Osteoblast (primary cell): ENCODE measurements around the gene COL4A2. TPM values are rescaled to one million over a fixed set of nuclear protein-coding genes. Genes with fewer than 3 reads are reported as not detected.

Source experiments
- DNase-seq: peaks from one replicate; pipeline ENCODE4 v3.0.0; 2011; ENCODE audit warnings: low spot score, mixed read lengths; ENCODE audit not compliant: insufficient read length; ENCODE audit errors: missing footprints
- H2AFZ ChIP-seq: 2 replicates; pipeline ENCODE4 v1.6.0; 2011; ENCODE audit warnings: mild to moderate bottlenecking, low read length
- H3K27ac ChIP-seq: 2 replicates; pipeline ENCODE4 v1.5.1; 2011; ENCODE audit warnings: mild to moderate bottlenecking, low read depth, low read length, moderate library complexity
- H3K27me3 ChIP-seq: 2 replicates; pipeline ENCODE4 v1.6.0; 2012; ENCODE audit warnings: mild to moderate bottlenecking, control low read depth, inconsistent platforms, low read length, moderate library complexity; ENCODE audit not compliant: insufficient read depth
- H3K36me3 ChIP-seq: 2 replicates; pipeline ENCODE4 v1.5.1; 2011; ENCODE audit warnings: mild to moderate bottlenecking, low read length, control low read depth, moderate library complexity; ENCODE audit not compliant: insufficient read depth
- H3K4me1 ChIP-seq: 2 replicates; pipeline ENCODE4 v1.5.1; 2011; ENCODE audit warnings: mild to moderate bottlenecking, low read length, control low read depth, moderate library complexity; ENCODE audit not compliant: insufficient read depth
- H3K4me2 ChIP-seq: 2 replicates; pipeline ENCODE4 v1.6.0; 2011; ENCODE audit warnings: mild to moderate bottlenecking, low read length; ENCODE audit not compliant: insufficient read depth
- H3K4me3 ChIP-seq: fragments of 200-600 bp; sonication (generic); 3 replicates; pipeline ENCODE4 v1.5.1; 2012; ENCODE audit warnings: mild to moderate bottlenecking, low read length, inconsistent platforms; ENCODE audit not compliant: insufficient read depth
- H3K79me2 ChIP-seq: 2 replicates; pipeline ENCODE4 v1.6.0; 2012; ENCODE audit warnings: mild to moderate bottlenecking, low read length, control low read depth, inconsistent platforms; ENCODE audit not compliant: insufficient read depth
- H3K9me3 ChIP-seq: 2 replicates; pipeline ENCODE4 v1.5.1; 2011; ENCODE audit warnings: low read depth, low read length, control low read depth
- H4K20me1 ChIP-seq: 2 replicates; pipeline ENCODE4 v1.6.0; 2012; ENCODE audit warnings: mild to moderate bottlenecking, low read length, control low read depth; ENCODE audit not compliant: insufficient read depth
- CTCF ChIP-seq: IDR thresholded peaks from 2 replicates; pipeline ENCODE4 v1.5.1; 2011; ENCODE audit warnings: mild to moderate bottlenecking, low read depth, low read length, moderate library complexity; ENCODE audit errors: extremely low read depth
- total RNA-seq: library from RNA; depleted of rRNA; stranded (reverse); fragments of >200 nt; gene quantifications from 2 replicates; pipeline ENCODE4 v1.2.3, GENCODE V29; 2012

Gene COL4A2
- total RNA-seq, 1 donor = 267 TPM

GRCh38 chr13:110491869-110492678 lies 185.0 kb downstream of the COL4A2 start:
- Histone ChIP-seq H3K27me3 (no peaks in the 10 kb centered on the region), H3K4me2 (no peak overlapping the region), H2AFZ (no peak overlapping the region), H3K4me3 (no peak overlapping the region), H3K9me3 (no peaks in the 10 kb centered on the region), H3K27ac (no peak overlapping the region), H3K79me2 (no peaks in the 10 kb centered on the region), H3K4me1 (no peaks in the 10 kb centered on the region), H3K36me3 (peaks cover 96% of the 10 kb centered on the region), H4K20me1 (no peaks in the 10 kb centered on the region)
- peak; percentile 62 for DNase-seq
- no peak for TF ChIP-seq CTCF

DNA sequence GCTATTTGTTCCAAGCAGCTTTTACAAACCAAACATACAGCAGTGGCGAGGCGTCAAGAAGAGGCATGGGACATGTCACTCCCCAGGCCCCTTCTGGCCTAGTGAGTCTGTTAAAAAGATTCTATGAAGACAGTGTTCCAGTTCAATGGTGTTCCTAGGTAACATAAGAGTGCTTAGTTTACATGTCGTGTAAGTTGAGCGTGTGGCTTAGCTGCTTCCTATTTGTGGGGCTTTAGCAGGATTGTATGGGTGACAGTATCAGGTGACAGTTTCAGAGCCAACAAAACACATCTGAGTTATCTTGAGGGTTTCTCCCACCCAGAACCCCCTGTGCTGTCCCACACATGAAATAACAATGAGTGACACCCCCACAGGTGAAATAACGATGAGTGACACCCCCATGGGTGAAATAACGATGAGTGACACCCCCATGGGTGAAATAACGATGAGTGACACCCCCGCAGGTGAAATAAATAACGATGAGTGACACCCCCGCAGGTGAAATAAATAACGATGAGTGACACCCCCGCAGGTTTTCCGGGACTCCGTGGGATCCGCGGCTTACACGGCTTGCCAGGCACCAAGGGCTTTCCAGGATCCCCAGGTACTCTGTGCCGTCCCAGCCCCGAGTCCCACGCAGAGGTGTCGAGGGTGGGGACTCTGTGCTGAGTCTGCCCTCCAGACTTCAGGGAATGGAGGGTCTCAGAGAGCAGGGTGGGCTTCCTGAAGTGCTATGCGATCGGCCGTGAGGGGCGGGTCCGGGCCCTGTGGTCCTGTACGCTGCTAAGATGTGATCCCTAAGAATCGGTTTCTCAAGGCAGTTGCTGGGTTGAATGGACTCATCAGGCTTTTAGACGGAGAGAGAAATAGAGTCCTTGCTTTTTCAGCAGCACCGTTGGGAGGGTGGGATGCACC lies 185.9 kb downstream of the COL4A2 start:
- Histone ChIP-seq H4K20me1 (no peaks in the 10 kb centered on the region), H3K4me1 (no peaks in the 10 kb centered on the region), H3K9me3 (no peaks in the 10 kb centered on the region), H3K79me2 (no peaks in the 10 kb centered on the region), H3K4me2 (no peak overlapping the region), H3K27ac (no peak overlapping the region), H3K27me3 (no peaks in the 10 kb centered on the region), H3K36me3 (peaks cover 96% of the 10 kb centered on the region), H2AFZ (no peak overlapping the region), H3K4me3 (no peak overlapping the region)
- no peak for TF ChIP-seq CTCF
- peak; percentile 15 for DNase-seq

GRCh38 chr13:110493613-110494012 lies 186.5 kb downstream of the COL4A2 start:
- H3K27ac ChIP-seq = no peak overlapping the region
- no peak overlapping the region for H3K4me3 ChIP-seq
- no peaks in the 10 kb centered on the region for H3K9me3 ChIP-seq
- H4K20me1 ChIP-seq = no peaks in the 10 kb centered on the region
- H3K27me3 ChIP-seq = no peaks in the 10 kb centered on the region
- no peak overlapping the region for H2AFZ ChIP-seq
- H3K79me2 ChIP-seq = no peaks in the 10 kb centered on the region
- peaks cover 98% of the 10 kb centered on the region for H3K36me3 ChIP-seq
- no peak overlapping the region for H3K4me2 ChIP-seq
- no peak for DNase-seq
- TF ChIP-seq CTCF = no peak
- no peaks in the 10 kb centered on the region for H3K4me1 ChIP-seq

DNA sequence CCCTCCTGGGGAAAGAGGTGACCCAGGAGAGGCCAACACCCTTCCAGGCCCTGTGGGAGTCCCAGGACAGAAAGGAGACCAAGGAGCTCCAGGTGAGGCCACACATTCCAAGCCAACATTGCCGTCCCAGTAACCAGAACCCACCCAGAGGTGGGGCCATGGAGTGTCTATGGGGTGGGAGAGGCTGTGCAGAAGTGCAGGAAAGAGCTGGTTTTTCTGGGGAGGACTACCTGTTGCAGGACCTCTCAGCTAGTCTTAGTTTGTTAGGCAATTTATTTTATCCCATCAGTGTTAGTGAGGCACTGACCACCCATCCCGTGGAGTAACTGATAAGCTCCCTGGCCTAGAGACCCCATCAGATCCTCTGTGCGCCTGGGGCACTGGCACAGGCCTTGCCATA lies 188.3 kb downstream of the COL4A2 start:
- peak; percentile 63 for DNase-seq
- Histone ChIP-seq H3K4me3 (no peak overlapping the region), H3K27ac (no peak overlapping the region), H3K4me1 (peaks cover 7% of the 10 kb centered on the region), H3K4me2 (no peak overlapping the region), H3K36me3 (peaks cover 90% of the 10 kb centered on the region), H3K79me2 (no peaks in the 10 kb centered on the region), H2AFZ (no peak overlapping the region), H4K20me1 (no peaks in the 10 kb centered on the region), H3K9me3 (no peaks in the 10 kb centered on the region), H3K27me3 (no peaks in the 10 kb centered on the region)
- no peak for TF ChIP-seq CTCF
